HG03521 (cell line): ENCODE measurements around the gene NDUFA13.

ENCODE experiments used
- ATAC-seq: cut with Tn5 transposase; IDR thresholded peaks from one replicate; pipeline ENCODE4 v1.9.1; 2021; ENCODE audit warnings: mild to moderate bottlenecking, moderate library complexity; ENCODE audit not compliant: unreplicated experiment

The NDUFA13 gene

GRCh38 chr19:19506592-19506991 is 9.4 kb upstream of the NDUFA13 start:
- no peak for ATAC-seq

- ATAC-seq: no peak
These were observed 8.7 kb upstream of the NDUFA13 start for GRCh38 chr19:19507354-19507753.

DNA sequence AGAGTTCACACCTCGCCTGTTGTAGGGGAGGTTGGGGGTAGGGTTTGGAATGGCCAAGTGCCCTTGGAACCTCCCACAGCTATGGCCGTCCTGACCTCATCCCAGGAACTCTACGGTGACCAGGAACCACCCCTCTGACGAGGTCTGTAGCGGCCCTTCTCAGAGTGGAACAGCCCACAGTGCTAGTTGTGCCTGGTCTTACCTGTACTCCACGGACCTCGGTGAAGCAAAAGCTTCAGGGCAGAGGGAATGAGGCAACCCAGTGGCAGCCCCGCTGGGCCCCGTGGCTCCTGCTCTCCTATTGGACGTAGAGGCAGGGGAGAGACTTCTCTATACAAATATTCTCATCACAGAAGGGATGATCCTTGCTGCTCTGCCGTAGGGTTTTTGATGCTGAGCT is 7.8 kb upstream of the NDUFA13 start:
- ATAC-seq: no peak

- no peak for ATAC-seq
These were observed 5.6 kb upstream of the NDUFA13 start for GRCh38 chr19:19510432-19510831.

GRCh38 chr19:19513682-19514081 is 2.3 kb upstream of the NDUFA13 start:
- no peak for ATAC-seq

- no peak for ATAC-seq
These were observed 1.8 kb upstream of the NDUFA13 start for GRCh38 chr19:19514215-19514657.

- no peak for ATAC-seq
These were observed 964 bp upstream of the NDUFA13 start, which contains the start of gene TSSK6 for GRCh38 chr19:19514881-19515641. TSS of gene TSSK6 (minus strand) at chr19:19515548. CDS start at chr19:19515427, 121 bp downstream.

GRCh38 chr19:19517235-19517619 is 1.2 kb downstream of the NDUFA13 start:
- no peak for ATAC-seq

DNA sequence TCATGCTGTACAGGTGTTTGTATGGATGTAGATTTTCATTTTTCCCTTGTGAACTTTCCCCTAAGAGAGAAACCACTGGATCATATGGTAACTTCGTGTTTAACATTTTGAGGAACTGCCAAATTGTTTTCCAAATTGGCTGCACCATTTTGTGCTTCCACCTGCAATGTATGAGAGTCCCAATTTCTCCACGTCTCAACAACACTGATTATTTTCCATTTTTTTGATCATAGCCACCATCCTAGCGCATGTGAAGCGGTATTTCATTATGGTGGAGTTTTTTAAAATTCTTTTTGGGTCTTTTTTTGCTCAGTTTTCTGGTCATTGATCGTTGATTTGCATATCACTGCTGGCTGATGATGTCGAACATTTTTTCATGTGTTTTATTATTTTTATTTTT is 5.0 kb downstream of the NDUFA13 start:
- ATAC-seq: no peak

DNA sequence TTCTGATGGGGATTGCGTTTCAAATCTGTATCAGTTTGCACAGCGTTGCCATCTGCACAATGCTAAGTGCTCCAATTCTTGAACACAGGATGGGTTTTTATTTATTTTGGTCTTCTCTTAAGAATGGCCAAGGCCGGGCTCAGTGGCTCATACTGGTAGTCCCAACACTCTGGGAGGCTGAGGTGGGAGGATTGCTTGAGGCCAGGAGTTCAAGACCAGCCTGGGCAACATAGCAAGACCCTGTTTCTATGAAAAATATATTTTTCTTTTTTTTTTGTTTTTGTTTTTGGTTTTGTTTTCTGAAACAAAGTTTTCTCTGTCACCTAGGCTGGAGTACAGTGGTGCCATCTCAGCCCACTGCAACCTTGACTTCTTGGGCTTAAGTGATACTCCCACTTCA is 7.2 kb downstream of the NDUFA13 start:
- ATAC-seq: no peak

- ATAC-seq: no peak
These were observed 8.0 kb downstream of the NDUFA13 start for GRCh38 chr19:19524053-19524452.

GRCh38 chr19:19525611-19526380 is 9.8 kb downstream of the NDUFA13 start:
- ATAC-seq: no peak

DNA sequence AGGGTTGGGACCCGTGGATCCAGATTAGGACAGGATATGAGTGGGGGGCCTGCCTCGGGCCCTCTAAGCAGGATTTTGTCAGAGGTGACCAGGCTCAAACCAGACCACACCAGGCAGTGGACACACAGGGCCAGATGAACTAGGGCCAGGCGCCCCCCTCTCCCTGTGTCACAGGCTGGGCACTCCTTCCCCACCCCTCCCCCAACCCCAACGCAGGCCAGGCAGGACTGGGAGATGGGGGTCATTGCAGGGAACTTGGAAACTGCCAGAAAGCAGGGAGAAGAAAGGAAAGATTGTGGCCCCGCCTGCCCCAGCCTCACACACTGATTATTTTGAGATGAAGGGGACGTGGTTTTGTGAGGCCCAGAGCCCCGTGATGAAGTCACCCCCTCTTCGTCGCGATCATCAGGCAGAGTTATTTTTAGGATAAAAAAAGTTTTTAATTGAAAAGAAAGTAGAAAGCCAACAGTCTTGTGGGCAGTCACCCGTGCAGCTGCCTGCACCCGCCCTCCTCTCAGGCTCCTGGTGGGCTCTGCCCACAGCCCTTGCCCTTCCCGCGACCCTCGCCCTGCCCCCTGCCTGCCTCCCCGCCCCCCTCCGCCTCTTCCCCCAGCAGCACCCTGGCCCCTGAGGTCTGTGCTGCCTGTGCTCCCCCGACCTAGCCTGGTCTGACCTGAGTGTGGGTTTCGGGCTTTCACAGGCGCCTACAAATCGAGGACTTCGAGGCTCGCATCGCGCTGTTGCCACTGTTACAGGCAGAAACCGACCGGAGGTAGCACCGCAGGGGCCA is 10.8 kb downstream of the NDUFA13 start:
- ATAC-seq: no peak

GRCh38 chr19:19527371-19527656 is 11.3 kb downstream of the NDUFA13 start:
- no peak for ATAC-seq

DNA sequence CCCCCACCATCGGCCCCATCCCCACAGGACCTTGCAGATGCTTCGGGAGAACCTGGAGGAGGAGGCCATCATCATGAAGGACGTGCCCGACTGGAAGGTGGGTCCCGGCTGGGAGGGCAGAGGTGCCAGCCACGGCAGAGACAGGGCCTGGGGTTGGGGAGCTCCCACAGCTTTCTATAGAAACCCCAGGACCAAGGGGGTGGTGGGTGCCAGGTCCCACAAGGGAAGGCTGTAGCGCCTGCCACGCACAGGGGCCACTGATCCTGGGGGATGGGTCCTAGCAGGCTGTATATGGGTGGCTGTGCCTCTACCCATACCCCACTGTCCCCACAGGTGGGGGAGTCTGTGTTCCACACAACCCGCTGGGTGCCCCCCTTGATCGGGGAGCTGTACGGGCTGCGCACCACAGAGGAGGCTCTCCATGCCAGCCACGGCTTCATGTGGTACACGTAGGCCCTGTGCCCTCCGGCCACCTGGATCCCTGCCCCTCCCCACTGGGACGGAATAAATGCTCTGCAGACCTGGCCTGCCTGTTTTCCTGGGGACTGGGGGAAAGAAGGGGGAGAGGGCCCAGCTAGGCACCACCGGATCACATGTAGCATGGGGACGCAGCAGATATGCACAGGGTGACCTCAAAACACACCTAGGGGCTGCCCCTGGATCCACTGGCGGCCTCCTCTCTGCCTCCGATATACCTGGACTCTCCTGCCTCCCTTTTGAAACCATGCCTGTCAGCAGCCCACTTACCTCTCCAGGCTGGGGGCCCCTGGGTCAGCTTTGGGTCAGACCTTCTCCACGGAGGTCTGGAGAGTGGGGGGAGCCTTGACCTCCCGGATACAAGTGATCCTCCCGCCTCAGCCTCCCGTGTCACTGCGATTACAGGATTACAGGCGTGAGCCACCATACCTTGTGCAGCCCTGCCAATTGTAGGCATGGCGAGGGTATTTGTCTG is 11.9 kb downstream of the NDUFA13 start:
- ATAC-seq: no peak

DNA sequence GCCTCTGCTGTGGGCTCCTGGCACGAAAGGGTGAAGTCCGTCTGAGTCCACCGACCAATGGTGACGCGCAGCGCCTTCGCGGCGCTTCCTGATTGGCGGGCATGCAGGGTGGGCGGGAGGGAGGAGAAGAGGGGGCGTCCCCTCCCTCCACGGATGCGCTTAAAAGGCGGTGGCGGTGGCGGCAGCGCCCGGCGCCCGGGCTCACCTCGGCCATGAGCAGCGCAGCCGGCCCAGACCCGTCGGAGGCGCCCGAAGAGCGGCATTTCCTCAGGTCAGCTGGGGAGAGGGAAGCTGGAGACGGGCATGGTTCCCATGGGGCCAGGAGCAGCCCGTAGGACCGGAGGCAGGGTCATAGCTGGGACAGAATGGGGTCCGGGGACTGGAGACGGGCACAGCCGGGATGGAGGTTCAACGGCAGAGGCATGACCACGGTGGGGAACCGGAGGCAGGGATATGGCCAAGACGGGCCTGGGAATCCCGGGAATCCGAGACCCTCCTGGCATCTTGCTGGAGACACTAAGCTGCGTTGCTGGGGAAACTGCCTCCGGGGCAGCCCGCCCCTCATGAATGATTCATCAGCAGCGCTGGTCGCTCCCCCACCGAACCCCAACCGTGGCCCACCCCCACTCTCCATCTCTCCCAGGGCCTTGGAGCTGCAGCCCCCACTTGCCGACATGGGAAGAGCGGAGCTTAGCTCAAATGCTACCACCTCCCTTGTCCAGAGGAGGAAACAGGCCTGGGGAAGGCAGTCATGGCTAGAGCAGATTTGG is 12.9 kb downstream of the NDUFA13 start, which contains the start of gene YJEFN3:
Gene YJEFN3, plus strand, starts transcription at position 191 of the 770 bp plus-strand sequence. Its CDS starts 22 bp downstream, at position 213.
- ATAC-seq: no peak

DNA sequence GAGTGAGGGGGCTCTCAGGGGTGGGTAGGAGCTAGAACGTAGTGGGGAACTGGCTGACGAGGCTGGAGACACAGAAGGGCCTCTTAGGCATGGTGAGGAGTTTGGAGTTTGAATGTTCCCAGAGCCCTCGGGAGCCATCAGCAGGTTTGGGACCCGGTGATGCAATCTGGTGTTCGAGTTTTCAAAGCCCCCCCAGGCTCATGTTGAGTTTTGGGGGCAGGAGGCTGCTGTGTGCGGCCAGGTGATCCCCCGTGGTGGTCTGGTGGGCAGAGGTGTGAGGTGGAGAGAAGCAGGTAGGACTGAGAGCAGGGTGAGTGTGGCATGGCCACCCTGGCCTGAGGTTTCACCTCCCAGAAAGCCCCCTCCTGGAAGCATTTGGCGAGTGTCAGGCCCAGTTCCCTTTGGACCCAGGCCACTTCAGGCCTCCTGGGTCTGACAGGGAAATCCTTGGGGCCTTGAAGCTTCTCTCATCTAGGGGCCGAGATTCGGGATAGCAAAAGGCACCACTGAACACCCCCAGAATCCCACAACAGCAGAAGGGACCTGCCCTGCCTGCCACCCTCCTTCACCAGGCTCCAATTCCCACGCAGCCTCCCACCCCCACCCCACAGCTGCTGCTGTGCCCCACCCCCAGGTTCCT is 13.9 kb downstream of the NDUFA13 start:
- ATAC-seq: no peak

DNA sequence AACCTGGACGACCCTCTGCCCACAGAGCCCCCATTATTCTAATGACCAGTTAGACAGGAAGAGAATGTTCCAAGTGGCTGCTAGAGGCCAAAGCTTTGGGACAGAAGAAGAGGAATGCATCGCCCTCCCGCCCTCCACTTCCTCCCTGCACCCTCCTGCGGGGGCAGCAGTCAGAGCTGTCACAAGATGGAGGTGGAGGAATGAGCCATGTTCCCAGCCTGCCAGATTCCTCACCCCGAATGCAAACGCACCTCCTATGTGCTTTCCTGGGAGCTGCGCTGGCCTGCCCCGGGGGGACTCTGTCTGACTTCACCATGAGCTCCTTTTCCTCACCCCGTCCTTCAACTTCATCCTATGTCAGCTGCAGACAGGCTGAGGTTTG is 14.4 kb downstream of the NDUFA13 start:
- ATAC-seq: no peak

- no peak for ATAC-seq
These were observed 14.9 kb downstream of the NDUFA13 start for GRCh38 chr19:19530889-19531288.
